HEK293T (cell line): ENCODE measurements around the gene NSF.
"Not testable (repeated sequence)": the region's sequence is repeated elsewhere in the genome, so short reads cannot be mapped to it uniquely, and the experiment has no call there.

Source experiments
- CTCF ChIA-PET: fragments of 350-600 bp; formaldehyde crosslinking; extraction: SDS; loops from one replicate; lab custom pipeline; 2021; ENCODE audit warnings: antibody characterized with exemption, inconsistent platforms; lab: Yijun Ruan, JAX
- POLR2A ChIA-PET: fragments of 350-600 bp; formaldehyde crosslinking; extraction: SDS; loops from one replicate; lab custom pipeline; 2020; ENCODE audit warnings: antibody characterized with exemption, inconsistent platforms; lab: Yijun Ruan, JAX
- DNase-seq: peaks from one replicate; pipeline ENCODE4 v3.0.0; 2012; ENCODE audit warnings: mixed read lengths; ENCODE audit errors: extremely low spot score
- ARNT ChIP-seq: fragments of 450-650 bp; IDR thresholded peaks from 2 replicates; pipeline ENCODE4 v1.6.1; 2017; ENCODE audit warnings: mild to moderate bottlenecking
- BHLHE40 ChIP-seq: fragments of 450-650 bp; IDR thresholded peaks from 2 replicates; pipeline ENCODE4 v1.6.1; 2016; ENCODE audit warnings: mild to moderate bottlenecking, moderate library complexity, borderline replicate concordance
- CTBP1 ChIP-seq: fragments of 450-650 bp; IDR thresholded peaks from 2 replicates; pipeline ENCODE4 v1.6.1; 2016; ENCODE audit warnings: borderline replicate concordance
- ELF4 ChIP-seq: fragments of 450-650 bp; IDR thresholded peaks from 2 replicates; pipeline ENCODE4 v1.6.1; 2017; ENCODE audit warnings: antibody characterized with exemption
- FOXA1 ChIP-seq: fragments of 450-650 bp; IDR thresholded peaks from 2 replicates; pipeline ENCODE4 v1.6.1; 2016; ENCODE audit warnings: mild to moderate bottlenecking
- FOXK2 ChIP-seq: fragments of 450-650 bp; IDR thresholded peaks from 2 replicates; pipeline ENCODE4 v1.6.1; 2016; ENCODE audit warnings: mild to moderate bottlenecking
- FOXM1 ChIP-seq: fragments of 450-650 bp; IDR thresholded peaks from 2 replicates; pipeline ENCODE4 v1.6.1; 2017; ENCODE audit warnings: mild to moderate bottlenecking, borderline replicate concordance
- HDGF ChIP-seq: fragments of 450-650 bp; IDR thresholded peaks from 2 replicates; pipeline ENCODE4 v1.6.1; 2017; ENCODE audit warnings: antibody characterized with exemption, borderline replicate concordance
- L3MBTL2 ChIP-seq: fragments of 450-650 bp; conservative IDR thresholded peaks from 2 replicates; pipeline ENCODE4 v1.6.1; 2016; ENCODE audit warnings: mild to moderate bottlenecking
- LEF1 ChIP-seq: fragments of 450-650 bp; IDR thresholded peaks from 2 replicates; pipeline ENCODE4 v1.6.1; 2017; ENCODE audit warnings: mild to moderate bottlenecking, borderline replicate concordance
- NFRKB ChIP-seq: fragments of 450-650 bp; IDR thresholded peaks from 2 replicates; pipeline ENCODE4 v1.6.1; 2016; ENCODE audit warnings: mild to moderate bottlenecking, moderate library complexity
- SP1 ChIP-seq: fragments of 450-650 bp; IDR thresholded peaks from 2 replicates; pipeline ENCODE4 v1.6.1; 2017
- SUZ12 ChIP-seq: fragments of 450-650 bp; IDR thresholded peaks from 2 replicates; pipeline ENCODE4 v1.6.1; 2016; ENCODE audit warnings: mild to moderate bottlenecking
- TARDBP ChIP-seq: fragments of 450-650 bp; IDR thresholded peaks from 2 replicates; pipeline ENCODE4 v1.6.1; 2016
- ZNF384 ChIP-seq: fragments of 450-650 bp; IDR thresholded peaks from 2 replicates; pipeline ENCODE4 v1.6.1; 2016
- TF ChIP-seq, protein P1 (sequence below): fragments of 450-650 bp; IDR thresholded peaks from 2 replicates; pipeline ENCODE4 v1.6.1; 2016

Gene NSF

DNA sequence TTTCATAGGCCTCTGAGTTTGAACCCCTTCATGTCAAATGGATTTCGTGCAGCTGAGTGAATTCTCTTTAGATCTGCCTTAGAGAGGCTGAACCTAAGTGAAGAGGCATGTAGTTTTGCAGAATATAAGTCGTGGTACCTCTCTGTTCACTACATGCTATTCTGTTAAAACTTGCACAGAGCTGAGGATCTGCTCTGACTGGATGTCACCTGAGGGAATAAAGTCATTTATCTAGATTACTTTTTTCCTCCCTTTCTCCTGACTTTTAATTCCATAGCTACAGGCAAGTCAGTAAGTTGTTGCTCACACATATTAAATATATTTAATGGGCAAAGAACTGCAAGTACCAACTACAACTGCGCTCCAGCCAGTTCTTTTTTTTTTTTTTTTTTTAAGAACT is 163.3 kb downstream of the NSF start:
- TF ChIP-seq FOXA1 (no peak), NFRKB (no peak), HDGF (no peak), ELF4 (no peak), SP1 (no peak), FOXK2 (no peak), ARNT (no peak), LEF1 (no peak), SUZ12 (no peak), BHLHE40 (no peak), TARDBP (no peak), ZNF384 (no peak), FOXM1 (no peak), L3MBTL2 (no peak)
- TF ChIP-seq, protein P1, sequence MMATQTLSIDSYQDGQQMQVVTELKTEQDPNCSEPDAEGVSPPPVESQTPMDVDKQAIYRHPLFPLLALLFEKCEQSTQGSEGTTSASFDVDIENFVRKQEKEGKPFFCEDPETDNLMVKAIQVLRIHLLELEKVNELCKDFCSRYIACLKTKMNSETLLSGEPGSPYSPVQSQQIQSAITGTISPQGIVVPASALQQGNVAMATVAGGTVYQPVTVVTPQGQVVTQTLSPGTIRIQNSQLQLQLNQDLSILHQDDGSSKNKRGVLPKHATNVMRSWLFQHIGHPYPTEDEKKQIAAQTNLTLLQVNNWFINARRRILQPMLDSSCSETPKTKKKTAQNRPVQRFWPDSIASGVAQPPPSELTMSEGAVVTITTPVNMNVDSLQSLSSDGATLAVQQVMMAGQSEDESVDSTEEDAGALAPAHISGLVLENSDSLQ: no peak
- CTCF ChIA-PET: no interaction called here
- DNase-seq: no peak
- POLR2A ChIA-PET: no interaction called here

DNA sequence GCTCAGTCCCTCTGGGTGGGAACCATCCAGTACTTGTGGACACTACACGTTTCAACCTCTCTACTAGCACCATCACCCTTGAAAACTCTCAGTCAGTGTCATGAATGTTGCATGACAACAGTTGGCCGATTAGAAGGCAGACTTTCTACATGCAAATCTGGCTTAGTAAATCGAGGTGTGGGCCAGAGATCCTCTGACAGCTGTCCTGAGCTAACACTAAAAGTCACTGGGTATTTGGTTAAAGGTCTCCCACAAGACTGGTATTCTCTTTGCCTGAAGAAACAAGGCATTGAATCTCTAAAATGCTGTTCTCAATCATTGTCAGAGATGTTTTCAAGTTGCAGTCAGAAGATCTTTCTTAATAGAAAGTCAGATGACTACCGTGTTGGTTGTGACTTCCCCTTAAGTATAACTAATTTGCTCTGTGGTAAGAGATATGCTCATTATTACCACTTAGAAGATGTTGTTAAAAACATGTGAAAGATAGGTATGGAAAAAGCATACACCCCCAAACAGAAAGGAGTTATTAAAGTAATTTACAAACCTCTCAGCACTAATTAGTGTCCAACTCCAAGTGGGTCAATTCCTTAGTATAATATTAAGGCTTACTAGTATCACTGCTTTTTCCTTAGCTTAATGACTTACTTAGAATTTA is 165.7 kb downstream of the NSF start:
- POLR2A ChIA-PET: no interaction called here
- TF ChIP-seq SP1 (no peak), ARNT (no peak), ELF4 (no peak)
- no peak for DNase-seq
- CTCF ChIA-PET: no interaction called here

DNA sequence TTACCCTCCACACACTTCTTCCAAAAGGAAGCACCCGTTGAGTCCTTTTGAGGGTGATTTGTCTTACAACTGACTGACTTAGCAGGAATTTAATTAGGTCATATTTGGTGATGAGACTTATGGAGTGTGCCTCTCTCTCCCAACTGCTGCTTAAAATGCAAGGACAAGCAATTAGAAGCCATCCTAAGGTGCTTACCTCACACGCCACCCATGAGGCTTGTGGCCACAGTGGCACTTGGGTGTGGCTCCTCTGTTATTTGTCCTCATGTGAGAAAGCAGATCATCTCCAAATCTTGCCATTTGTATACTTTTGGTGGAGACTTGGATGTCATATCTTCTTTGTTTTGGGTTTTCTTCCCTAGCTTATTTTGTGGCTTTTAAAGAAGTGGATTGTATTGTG is 166.4 kb downstream of the NSF start:
- ChIA-PET POLR2A (no interaction called here), CTCF (no interaction called here)
- TF ChIP-seq BHLHE40 (no peak), CTBP1 (no peak), ZNF384 (no peak), LEF1 (no peak), FOXM1 (no peak)
- TF ChIP-seq, protein P1: no peak
- DNase-seq: no peak

DNA sequence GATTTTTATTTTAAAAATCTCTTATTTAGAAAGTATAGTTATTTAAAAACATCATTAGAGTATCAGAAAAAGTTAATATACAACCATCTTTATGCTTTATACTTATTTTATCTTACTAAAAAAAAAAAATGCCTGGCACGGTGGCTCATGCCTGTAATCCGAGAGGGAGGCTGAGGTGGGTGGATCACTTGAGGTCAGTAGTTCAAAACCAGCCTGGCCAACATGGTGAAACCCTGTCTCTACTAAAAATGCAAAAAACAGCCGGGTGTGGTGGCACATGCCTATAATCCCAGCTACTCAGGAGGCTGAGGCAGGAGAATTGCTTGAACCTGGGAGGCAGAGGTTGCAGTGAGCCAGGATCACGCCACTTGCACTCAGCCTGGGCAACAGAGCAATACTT is 167.1 kb downstream of the NSF start:
- POLR2A ChIA-PET: interaction anchor here (1.5 kb wide), 1 partner anchor 12 kb away, joined by 3 read pairs; no protein-coding TSS in a partner anchor
- DNase-seq, CTCF ChIA-PET: not testable (repeated sequence)

DNA sequence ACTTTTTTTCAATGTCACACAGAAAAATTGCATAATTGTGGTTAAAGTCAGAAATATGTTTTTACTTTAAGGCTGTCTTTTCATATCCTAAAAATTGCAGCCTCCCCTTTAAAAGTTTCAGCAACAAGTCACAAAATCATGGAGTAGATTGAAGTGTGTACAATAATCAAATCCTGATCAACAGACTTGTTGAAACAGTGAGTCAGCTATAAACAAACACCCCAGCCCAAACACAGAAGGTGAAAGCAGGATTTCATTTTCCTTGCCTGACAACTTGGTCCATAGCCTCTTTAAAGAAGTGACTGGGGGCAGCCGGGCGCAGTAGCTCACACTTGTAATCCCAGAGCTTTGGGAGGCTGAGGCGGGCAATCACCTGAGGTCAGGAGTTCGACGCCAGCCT is 168.1 kb downstream of the NSF start:
- ChIA-PET POLR2A (interaction anchor here (1.5 kb wide), 1 partner anchor 11 kb away, joined by 3 read pairs; no protein-coding TSS in a partner anchor), CTCF (no interaction called here)
- TF ChIP-seq L3MBTL2 (no peak), SUZ12 (no peak), ZNF384 (no peak), FOXA1 (no peak), ELF4 (no peak), FOXM1 (no peak), HDGF (no peak), NFRKB (no peak), BHLHE40 (no peak), SP1 (no peak), FOXK2 (no peak), ARNT (no peak), LEF1 (no peak)
- TF ChIP-seq, protein P1: no peak
- DNase-seq: no peak

DNA sequence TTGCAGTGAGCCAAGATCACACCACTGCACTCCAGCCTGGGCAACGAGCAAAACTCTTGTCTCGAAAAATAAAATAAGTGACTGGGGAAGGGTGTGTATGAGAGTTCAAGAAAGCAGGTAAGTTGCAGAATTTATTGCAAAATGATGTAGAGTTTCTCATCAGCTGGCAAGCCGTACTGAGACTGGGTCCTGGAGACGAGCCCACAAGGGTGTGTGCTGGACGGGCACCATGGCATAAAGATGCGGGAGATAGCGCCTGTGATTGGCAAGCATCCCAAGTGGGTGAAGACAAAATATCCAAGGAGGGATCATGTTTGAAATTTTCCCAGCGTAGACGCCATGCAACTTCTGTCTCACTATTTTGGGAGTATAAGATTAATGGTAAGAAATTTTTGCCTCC is 168.7 kb downstream of the NSF start:
- POLR2A ChIA-PET: interaction anchor here (1.5 kb wide), 1 partner anchor 11 kb away, joined by 3 read pairs; no protein-coding TSS in a partner anchor
- DNase-seq: no peak
- TF ChIP-seq, protein P1: no peak
- TF ChIP-seq CTBP1 (no peak), FOXK2 (no peak), L3MBTL2 (no peak), HDGF (no peak), FOXM1 (no peak), NFRKB (no peak), LEF1 (no peak), SP1 (no peak)
- CTCF ChIA-PET: no interaction called here
